ENCODE measurements around the gene PEBP1.

DNA sequence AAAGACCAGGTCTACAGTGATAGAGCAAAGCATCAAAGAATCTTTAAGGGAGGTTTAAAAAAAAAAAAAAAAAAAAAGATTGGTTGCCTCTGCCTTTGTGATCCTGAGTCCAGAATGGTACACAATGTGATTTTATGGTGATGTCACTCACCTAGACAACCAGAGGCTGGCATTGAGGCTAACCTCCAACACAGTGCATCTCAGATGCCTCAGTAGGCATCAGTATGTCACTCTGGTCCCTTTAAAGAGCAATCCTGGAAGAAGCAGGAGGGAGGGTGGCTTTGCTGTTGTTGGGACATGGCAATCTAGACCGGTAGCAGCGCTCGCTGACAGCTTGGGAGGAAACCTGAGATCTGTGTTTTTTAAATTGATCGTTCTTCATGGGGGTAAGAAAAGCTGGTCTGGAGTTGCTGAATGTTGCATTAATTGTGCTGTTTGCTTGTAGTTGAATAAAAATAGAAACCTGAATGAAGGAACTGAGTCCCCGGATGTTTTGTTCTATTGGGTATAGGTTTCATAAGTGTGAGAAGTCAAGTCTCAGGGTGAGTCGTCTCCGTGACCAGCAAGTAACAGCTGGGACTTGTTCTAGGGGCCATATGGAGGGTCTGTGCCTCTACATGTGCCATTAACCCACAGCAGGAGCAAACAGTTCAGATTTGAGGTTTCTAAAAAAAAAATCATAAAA lies 9.3 kb downstream of the PEBP1 start:
- no peak for TF ChIP-seq POLR2A (IDR thresholded peaks at IDR 0.05)
- no peak for TF ChIP-seq CTCF (IDR thresholded peaks at IDR 0.05)
- TF ChIP-seq EP300 (IDR thresholded peaks at IDR 0.05) = no peak
- no peak for TF ChIP-seq POLR2AphosphoS5 (IDR thresholded peaks at IDR 0.05)

Measured in stomach (tissue), 4 donors.